Spleen (tissue), 11 donors: ENCODE measurements around the gene TPM1. TPM values are rescaled to one million over a fixed set of nuclear protein-coding genes. Genes with fewer than 3 reads are reported as not detected.
"Not testable (repeated sequence)": the region's sequence is repeated elsewhere in the genome, so short reads cannot be mapped to it uniquely, and the experiment has no call there.

Source experiments
- DNase-seq: peaks from one replicate; pipeline ENCODE4 v3.0.0-alpha.2; 2020
- H3K27ac ChIP-seq, 8 donors: fragments of 200-600 bp; sonication (generic) in 7 of 8; 1 replicate in 4 of 8; 2 replicates in 4 of 8; pipeline versions ENCODE4 v1.5.0 to v1.8.0; 2016 to 2021; ENCODE audit warnings: inconsistent platforms in 4 of 8, mild to moderate bottlenecking in 4 of 8, moderate library complexity in 1 of 8
- H3K27me3 ChIP-seq, 7 donors: fragments of 200-600 bp; sonication (generic) in 6 of 7; replicated peaks in 1 of 7; 1 replicate in 4 of 7; 2 replicates in 3 of 7; pipeline versions ENCODE4 v1.5.0 to v1.8.0; 2016 to 2021; ENCODE audit warnings: inconsistent platforms in 3 of 7, mild to moderate bottlenecking in 1 of 7
- H3K36me3 ChIP-seq, 6 donors: fragments of 200-600 bp; sonication (generic) in 5 of 6; 1 replicate in 4 of 6; 2 replicates in 2 of 6; pipeline versions ENCODE4 v1.5.0 to v1.8.0; 2016 to 2021; ENCODE audit warnings: inconsistent platforms in 2 of 6
- H3K4me1 ChIP-seq, 6 donors: fragments of 200-600 bp; sonication (generic) in 5 of 6; 1 replicate in 3 of 6; 2 replicates in 3 of 6; pipeline versions ENCODE4 v1.5.0 to v1.8.0; 2016 to 2021; ENCODE audit warnings: inconsistent platforms in 3 of 6
- H3K4me3 ChIP-seq, 8 donors: fragments of 200-600 bp; sonication (generic) in 7 of 8; 1 replicate in 4 of 8; 2 replicates in 4 of 8; pipeline versions ENCODE4 v1.5.0 to v1.8.0; 2016 to 2021; ENCODE audit warnings: inconsistent platforms in 4 of 8, mild to moderate bottlenecking in 4 of 8, moderate library complexity in 2 of 8
- H3K9me3 ChIP-seq, 8 donors: fragments of 200-600 bp; sonication (generic) in 7 of 8; 1 replicate in 4 of 8; 2 replicates in 4 of 8; pipeline versions ENCODE4 v1.5.0 to v1.8.0; 2016 to 2021; ENCODE audit warnings: inconsistent platforms in 4 of 8
- POLR2A ChIP-seq, 3 donors: fragments of 450-650 bp; IDR thresholded peaks; one replicate each; pipeline ENCODE4 v1.5.1; 2017; ENCODE audit warnings: antibody characterized with exemption in 3 of 3, mild to moderate bottlenecking in 1 of 3
- POLR2AphosphoS5 ChIP-seq, 3 donors: sonication (generic); formaldehyde crosslinking; IDR thresholded peaks; one replicate each; pipeline ENCODE4 v1.5.1; 2017; ENCODE audit warnings: antibody characterized with exemption in 3 of 3
- WGBS, 5 donors: extraction: QIAGEN DNeasy Blood & Tissue Kit in 3 of 5; methylation state at CpG; one replicate each; pipeline versions ENCODE4 v1.1.5 to v1.1.7; 2013 to 2018; 5-methylcytosine and 5-hydroxymethylcytosine counted together
- intact Hi-C: fragments of 100-400 bp; cut with DNase I; formaldehyde crosslinking; loops from one replicate; pipeline ENCODE4 v1.15.0; 2023; ENCODE audit warnings: low total_unique reads
- polyA plus RNA-seq, 3 donors: library from polyadenylated mRNA; stranded (reverse); fragments of 200-250 nt; gene quantifications; one replicate each; pipeline ENCODE4 v1.2.1, GENCODE V29; 2013
- total RNA-seq, 7 donors: library from RNA; depleted of rRNA in 3 of 7; stranded (reverse); fragments of >200 nt in 3 of 7; fragmentation: NEBNext Ultra II Directional in 4 of 7; extraction: Animal tissue kit (Norgen Biotek cat#: 25700) in 4 of 7; gene quantifications; one replicate each; pipeline versions ENCODE4 v1.1.0 to v1.2.1, GENCODE V29; 2016 to 2021
- TF ChIP-seq, protein P1 (sequence below), 11 experiments: fragments of 200-600 bp in 7 of 11; fragments of 450-650 bp in 4 of 11; sonication (generic) in 4 of 11; IDR thresholded peaks in 8 of 11; conservative IDR thresholded peaks in 3 of 11; 1 replicate in 7 of 11; 2 replicates in 4 of 11; pipeline versions ENCODE4 v1.4.0 to v1.8.0; 2016 to 2021; ENCODE audit warnings: antibody characterized with exemption in 11 of 11, inconsistent platforms in 4 of 11, mild to moderate bottlenecking in 1 of 11
- donor health status: healthy with polysubstance abuse.
- donor health status: DM: no; HTN: no; CAD: no; lungs with moderate emphysema.
- donor health status: DM: no; HTN: no; CAD: no.
- donor health status: Bipolar disorder and iron deficiency.
- donor health status: healthy.
- donor health status: DM: no; HTN: no; CAD: no.
- donor health status: DM: yes; HTN: yes; CAD: no.

Gene TPM1
- total and polyA plus RNA-seq, 10 donors: 70.6 to 317 (median 123) TPM

DNA sequence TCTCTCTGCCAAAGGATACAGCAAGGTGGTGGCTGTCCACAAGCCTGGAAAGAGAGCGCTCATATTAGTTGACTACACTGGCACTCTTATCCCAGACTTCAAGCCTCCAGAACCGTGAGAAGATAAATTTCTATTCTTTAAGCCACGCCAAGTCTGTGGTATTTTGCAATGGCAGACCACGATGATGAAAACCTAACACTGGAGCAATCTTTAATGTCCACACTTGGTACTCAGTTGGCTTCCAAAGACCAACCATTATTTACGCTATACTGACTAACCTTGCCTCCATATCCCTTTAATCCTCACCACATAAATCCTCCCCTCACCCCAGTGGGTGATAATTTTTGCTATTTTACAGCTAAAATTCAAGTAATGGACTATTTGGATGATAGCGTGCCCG, 62.2 kb downstream of the TPM1 start:
- Histone ChIP-seq H3K27me3 (peaks cover 0 to 12% (median 0%) of the 10 kb centered on the region in 7 donors), H3K27ac (peak overlapping the region in 1 of 8 donors; percentile 16), H3K9me3 (no peaks in the 10 kb centered on the region), H3K4me3 (no peak overlapping the region), H3K36me3 (no peaks in the 10 kb centered on the region), H3K4me1 (peaks cover 0 to 11% (median 0%) of the 10 kb centered on the region in 6 donors)
- no peak for DNase-seq
- whole genome bisulfite sequencing, 5 donors: 45 to 72% (median 63%) methylated on average over 7 of the region's 7 CpGs
- TF ChIP-seq, protein P1, sequence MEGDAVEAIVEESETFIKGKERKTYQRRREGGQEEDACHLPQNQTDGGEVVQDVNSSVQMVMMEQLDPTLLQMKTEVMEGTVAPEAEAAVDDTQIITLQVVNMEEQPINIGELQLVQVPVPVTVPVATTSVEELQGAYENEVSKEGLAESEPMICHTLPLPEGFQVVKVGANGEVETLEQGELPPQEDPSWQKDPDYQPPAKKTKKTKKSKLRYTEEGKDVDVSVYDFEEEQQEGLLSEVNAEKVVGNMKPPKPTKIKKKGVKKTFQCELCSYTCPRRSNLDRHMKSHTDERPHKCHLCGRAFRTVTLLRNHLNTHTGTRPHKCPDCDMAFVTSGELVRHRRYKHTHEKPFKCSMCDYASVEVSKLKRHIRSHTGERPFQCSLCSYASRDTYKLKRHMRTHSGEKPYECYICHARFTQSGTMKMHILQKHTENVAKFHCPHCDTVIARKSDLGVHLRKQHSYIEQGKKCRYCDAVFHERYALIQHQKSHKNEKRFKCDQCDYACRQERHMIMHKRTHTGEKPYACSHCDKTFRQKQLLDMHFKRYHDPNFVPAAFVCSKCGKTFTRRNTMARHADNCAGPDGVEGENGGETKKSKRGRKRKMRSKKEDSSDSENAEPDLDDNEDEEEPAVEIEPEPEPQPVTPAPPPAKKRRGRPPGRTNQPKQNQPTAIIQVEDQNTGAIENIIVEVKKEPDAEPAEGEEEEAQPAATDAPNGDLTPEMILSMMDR (IDR thresholded peaks at IDR 0.05 in 8 of 11, conservative IDR thresholded peaks at IDR 0.05 in 3 of 11): no peak
- TF ChIP-seq POLR2A (IDR thresholded peaks at IDR 0.05) (no peak), POLR2AphosphoS5 (IDR thresholded peaks at IDR 0.05) (no peak)
- intact Hi-C loops: no loop called here

DNA sequence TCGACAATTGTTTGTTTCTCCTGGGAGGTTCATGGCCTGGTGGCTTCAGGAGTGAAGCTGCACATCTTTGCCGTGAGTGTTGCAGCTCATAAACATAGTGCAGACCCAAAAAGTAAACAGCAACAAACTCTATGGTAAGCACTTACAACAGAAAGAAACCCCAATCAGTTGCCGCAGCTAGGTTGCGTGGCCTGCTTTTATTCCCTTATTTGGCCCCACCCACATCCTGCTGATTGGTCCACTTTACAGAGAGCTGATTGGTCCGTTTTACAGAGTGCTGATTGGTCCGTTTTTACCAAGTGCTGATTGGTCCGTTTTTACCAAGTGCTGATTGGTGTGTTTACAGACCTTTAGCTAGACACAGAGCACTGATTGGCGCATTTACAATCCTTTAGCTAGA, 62.8 kb downstream of the TPM1 start:
- Histone ChIP-seq H3K27ac (peak overlapping the region in 1 of 8 donors; percentile 16), H3K27me3 (peaks cover 0 to 12% (median 0%) of the 10 kb centered on the region in 7 donors), H3K4me1 (peaks cover 0 to 11% (median 0%) of the 10 kb centered on the region in 6 donors)
- DNase-seq, intact Hi-C loops, H3K9me3 ChIP-seq, H3K4me3 ChIP-seq, H3K36me3 ChIP-seq: not testable (repeated sequence)
- 65 to 80% (median 74%) methylated on average over 8 of the region's 8 CpGs for WGBS, 5 donors

DNA sequence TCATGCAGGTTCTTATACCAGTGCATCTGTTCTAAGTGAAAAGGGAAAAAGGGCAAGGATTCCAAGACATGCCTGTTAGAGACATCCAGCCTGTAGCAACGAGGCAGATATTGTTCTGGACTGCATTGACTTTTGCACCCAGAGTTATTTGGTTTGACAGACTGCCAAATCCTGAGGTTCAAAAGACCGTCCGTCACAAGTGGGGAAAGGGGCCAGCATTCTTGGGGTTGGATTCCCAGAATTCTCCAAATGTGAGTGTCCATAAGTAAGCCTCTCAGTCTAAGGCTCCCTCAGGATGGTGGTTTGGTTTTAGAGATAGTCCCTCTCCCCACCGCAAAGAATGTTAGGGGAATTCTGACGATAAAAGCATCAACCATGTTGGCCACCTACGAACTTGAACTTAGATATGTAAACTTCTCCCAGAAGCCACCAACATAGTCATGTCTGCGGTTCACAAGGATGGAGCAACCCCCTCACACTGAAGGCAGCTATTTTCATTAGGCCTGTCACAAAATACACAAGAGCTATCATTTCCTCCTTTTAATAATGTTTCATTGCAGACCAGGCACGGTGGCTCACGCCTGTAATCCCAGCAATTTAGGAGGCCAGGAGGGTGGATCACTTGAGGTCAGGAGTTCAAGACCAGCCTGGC, 65.5 kb downstream of the TPM1 start:
- H3K4me3 ChIP-seq: no peak overlapping the region
- H3K36me3 ChIP-seq: no peaks in the 10 kb centered on the region
- no peak for DNase-seq
- intact Hi-C loops: no loop called here
- TF ChIP-seq, protein P1 (IDR thresholded peaks at IDR 0.05 in 8 of 11, conservative IDR thresholded peaks at IDR 0.05 in 3 of 11): no peak
- TF ChIP-seq POLR2A (IDR thresholded peaks at IDR 0.05): no peak
- no peak for TF ChIP-seq POLR2AphosphoS5 (IDR thresholded peaks at IDR 0.05)
- peaks cover 0 to 12% (median 0%) of the 10 kb centered on the region in 7 donors for H3K27me3 ChIP-seq
- peaks cover 0 to 11% (median 0%) of the 10 kb centered on the region in 6 donors for H3K4me1 ChIP-seq
- peak overlapping the region in 3 of 8 donors; percentile 35 to 45 (median 41) for H3K27ac ChIP-seq
- H3K9me3 ChIP-seq: no peaks in the 10 kb centered on the region
- 55 to 84% (median 74%) methylated on average over 9 of the region's 9 CpGs for whole genome bisulfite sequencing, 5 donors

DNA sequence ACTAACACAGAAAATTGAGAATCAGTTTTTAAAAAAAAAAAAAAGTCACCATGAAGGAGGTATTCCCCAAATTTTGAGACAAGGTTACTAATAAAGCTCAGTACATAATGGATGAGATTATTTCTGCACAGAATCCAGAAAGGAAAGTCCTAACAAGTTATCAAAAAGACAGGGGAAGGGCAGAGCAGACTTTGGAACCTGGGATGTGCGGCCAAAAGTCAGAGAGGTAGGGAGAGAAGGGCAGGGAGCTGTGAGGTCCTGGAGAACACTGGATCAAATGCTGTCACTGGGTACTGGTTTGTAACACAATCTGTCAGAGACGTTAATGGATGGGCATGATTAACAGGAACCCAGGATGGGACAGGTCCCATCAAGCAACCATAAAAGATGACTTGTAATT, 67.0 kb downstream of the TPM1 start:
- H3K36me3 ChIP-seq: no peaks in the 10 kb centered on the region
- H3K27me3 ChIP-seq: peaks cover 0 to 12% (median 0%) of the 10 kb centered on the region in 7 donors
- no peak overlapping the region for H3K4me3 ChIP-seq
- WGBS, 5 donors: 86 to 91% (median 86%) methylated on average over 2 of the region's 2 CpGs
- TF ChIP-seq POLR2A (IDR thresholded peaks at IDR 0.05) (no peak), POLR2AphosphoS5 (IDR thresholded peaks at IDR 0.05) (no peak)
- TF ChIP-seq, protein P1 (IDR thresholded peaks at IDR 0.05 in 8 of 11, conservative IDR thresholded peaks at IDR 0.05 in 3 of 11): no peak
- DNase-seq: no peak
- H3K9me3 ChIP-seq: no peaks in the 10 kb centered on the region
- intact Hi-C loops: no loop called here
- no peak overlapping the region for H3K27ac ChIP-seq
- H3K4me1 ChIP-seq: peaks cover 0 to under 1% (median 0%) of the 10 kb centered on the region in 6 donors
